H1 (cell line): ENCODE results near the gene C2orf42. TPM values are rescaled to one million over a fixed set of nuclear protein-coding genes. Genes with fewer than 3 reads are reported as not detected.

Experiments used
- CTCF ChIA-PET: fragments of 300-600 bp; sonication (Branson Sonifier 250); formaldehyde crosslinking; loops from one replicate; lab custom pipeline; 2021; ENCODE audit not compliant: partially characterized antibody; lab: Charles Lee
- POLR2A ChIA-PET: fragments of 300-600 bp; sonication (Branson Sonifier 250); formaldehyde crosslinking; loops from one replicate; lab custom pipeline; 2021; ENCODE audit warnings: inconsistent platforms; ENCODE audit not compliant: partially characterized antibody; lab: Charles Lee
- DNase-seq, 2 experiments: peaks; one replicate each; pipeline versions ENCODE4 v3.0.0 to v3.0.0-alpha.2; 2010 to 2022; ENCODE audit warnings: low spot score in 2 of 2, low read depth in 1 of 2, mixed read lengths in 1 of 2
- FAIRE-seq: peaks from 2 replicates; lab custom pipeline; 2011; peaks lifted over from hg19 to GRCh38; lab: Jason Lieb, UNC
- H2AFZ ChIP-seq: 2 replicates; pipeline ENCODE4 v1.8.1; 2012; ENCODE audit warnings: low read length, inconsistent platforms
- H2AK5ac ChIP-seq: 2 replicates; pipeline ENCODE4 v1.6.1; 2013; ENCODE audit warnings: low read depth, low read length
- H2BK120ac ChIP-seq: replicated peaks from 2 replicates; pipeline ENCODE3; 2013; ENCODE audit warnings: low read depth, low read length, inconsistent platforms
- H2BK12ac ChIP-seq: 2 replicates; pipeline ENCODE4 v1.6.1; 2013; ENCODE audit warnings: low read depth, low read length
- H2BK15ac ChIP-seq: 2 replicates; pipeline ENCODE4 v1.6.1; 2013; ENCODE audit warnings: low read length
- H2BK20ac ChIP-seq: 2 replicates; pipeline ENCODE4 v1.6.1; 2013; ENCODE audit warnings: low read length
- H2BK5ac ChIP-seq: 2 replicates; pipeline ENCODE4 v1.6.1; 2013; ENCODE audit warnings: low read depth, low read length
- H3K14ac ChIP-seq: 2 replicates; pipeline ENCODE4 v1.6.1; 2013; ENCODE audit warnings: inconsistent platforms; ENCODE audit not compliant: insufficient read length
- H3K18ac ChIP-seq: 2 replicates; pipeline ENCODE4 v1.6.1; 2013; ENCODE audit warnings: low read length; ENCODE audit errors: extremely low read depth
- H3K23ac ChIP-seq: 2 replicates; pipeline ENCODE4 v1.6.1; 2013; ENCODE audit warnings: inconsistent platforms; ENCODE audit not compliant: insufficient read length
- H3K23me2 ChIP-seq: 2 replicates; pipeline ENCODE4 v1.6.1; 2013; ENCODE audit warnings: low read depth, low read length
- H3K27ac ChIP-seq: 2 replicates; pipeline ENCODE4 v1.6.1; 2011; ENCODE audit warnings: low read depth, low read length, inconsistent platforms
- H3K27me3 ChIP-seq, 4 experiments: replicated peaks in 1 of 4; 1 replicate in 1 of 4; 2 replicates in 3 of 4; pipeline versions ENCODE4 v1.6.1 to v1.8.1; 2011 to 2013; ENCODE audit warnings: low read length in 3 of 4, mild to moderate bottlenecking in 3 of 4, inconsistent platforms in 2 of 4, mixed read lengths in 2 of 4, moderate library complexity in 1 of 4; ENCODE audit not compliant: control insufficient read depth in 3 of 4, insufficient read depth in 3 of 4; ENCODE audit errors: extremely low read depth in 1 of 4
- H3K36me3 ChIP-seq, 4 experiments: 2 replicates each; pipeline versions ENCODE4 v1.6.1 to v1.8.1; 2011 to 2013; ENCODE audit warnings: mild to moderate bottlenecking in 4 of 4, low read length in 3 of 4, moderate library complexity in 2 of 4, control low read depth in 1 of 4, inconsistent platforms in 1 of 4; ENCODE audit not compliant: insufficient read depth in 4 of 4, control insufficient read depth in 2 of 4
- H3K4ac ChIP-seq: replicated peaks from 2 replicates; pipeline ENCODE3; 2013; ENCODE audit warnings: low read length, low read depth, mixed read lengths, inconsistent platforms; ENCODE audit not compliant: insufficient read length
- H3K4me1 ChIP-seq, 4 experiments: replicated peaks in 1 of 4; 1 replicate in 1 of 4; 2 replicates in 3 of 4; pipeline versions ENCODE4 v1.6.1 to v1.8.1; 2011 to 2013; ENCODE audit warnings: low read length in 3 of 4, inconsistent platforms in 2 of 4, mixed read lengths in 1 of 4; ENCODE audit not compliant: insufficient read depth in 4 of 4, control insufficient read depth in 3 of 4
- H3K4me2 ChIP-seq, 2 experiments: 2 replicates each; pipeline versions ENCODE4 v1.6.1 to v1.8.1; 2011 to 2013; ENCODE audit warnings: low read depth in 2 of 2, low read length in 2 of 2, control low read depth in 1 of 2, inconsistent platforms in 1 of 2, mild to moderate bottlenecking in 1 of 2; ENCODE audit not compliant: insufficient read depth in 1 of 2
- H3K4me3 ChIP-seq, 4 experiments: fragments of 200-600, 300-600 bp in 1 of 4; sonication (generic), shearing (Covaris generic), sonication (Bioruptor Twin) in 1 of 4; 2 replicates each; pipeline versions ENCODE4 v1.5.1 to v1.8.1; 2011 to 2016; ENCODE audit warnings: low read length in 4 of 4, low read depth in 3 of 4, control low read depth in 2 of 4, inconsistent platforms in 2 of 4, mild to moderate bottlenecking in 2 of 4, mixed read lengths in 1 of 4, moderate library complexity in 1 of 4; ENCODE audit not compliant: insufficient read depth in 2 of 4; ENCODE audit errors: extremely low read depth in 1 of 4
- H3K56ac ChIP-seq: replicated peaks from 2 replicates; pipeline ENCODE3; 2013; ENCODE audit warnings: low read depth, mild to moderate bottlenecking, mixed read lengths, low read length, inconsistent platforms; ENCODE audit not compliant: insufficient read length
- H3K79me1 ChIP-seq: 2 replicates; pipeline ENCODE4 v1.6.1; 2013; ENCODE audit warnings: low read depth, low read length, control low read depth
- H3K79me2 ChIP-seq, 2 experiments: 2 replicates each; pipeline versions ENCODE4 v1.6.1 to v1.8.1; 2012 to 2013; ENCODE audit warnings: low read length in 2 of 2, mild to moderate bottlenecking in 2 of 2, inconsistent platforms in 1 of 2; ENCODE audit not compliant: insufficient read depth in 2 of 2, control insufficient read depth in 1 of 2
- H3K9ac ChIP-seq, 4 experiments: replicated peaks in 1 of 4; 1 replicate in 1 of 4; 2 replicates in 3 of 4; pipeline versions ENCODE4 v1.6.1 to v1.8.1; 2011 to 2013; ENCODE audit warnings: low read depth in 3 of 4, low read length in 3 of 4, control low read depth in 2 of 4, mild to moderate bottlenecking in 2 of 4, moderate library complexity in 2 of 4, inconsistent platforms in 1 of 4; ENCODE audit errors: extremely low read depth in 1 of 4
- H3K9me3 ChIP-seq, 2 experiments: 2 replicates each; pipeline versions ENCODE4 v1.6.1 to v1.8.1; 2012 to 2013; ENCODE audit warnings: mild to moderate bottlenecking in 2 of 2, moderate library complexity in 2 of 2, control low read depth in 1 of 2, inconsistent platforms in 1 of 2, low read depth in 1 of 2, low read length in 1 of 2, mixed read lengths in 1 of 2; ENCODE audit not compliant: insufficient read depth in 2 of 2
- H4K20me1 ChIP-seq, 2 experiments: replicated peaks in 1 of 2; 2 replicates each; pipeline versions ENCODE3 to v1.8.1; 2011 to 2013; ENCODE audit warnings: inconsistent platforms in 2 of 2, low read length in 2 of 2, mild to moderate bottlenecking in 1 of 2; ENCODE audit not compliant: insufficient read depth in 2 of 2, control insufficient read depth in 1 of 2
- H4K5ac ChIP-seq: 2 replicates; pipeline ENCODE4 v1.6.1; 2013; ENCODE audit warnings: low read length, low read depth, mixed read lengths, inconsistent platforms; ENCODE audit not compliant: insufficient read length
- H4K8ac ChIP-seq: 2 replicates; pipeline ENCODE4 v1.8.0; 2013; ENCODE audit warnings: mild to moderate bottlenecking, moderate library complexity, low read length, inconsistent platforms; ENCODE audit not compliant: insufficient read depth; ENCODE audit errors: extremely low read depth
- H4K91ac ChIP-seq: replicated peaks from 2 replicates; pipeline ENCODE3; 2013; ENCODE audit warnings: low read length, mixed read lengths, inconsistent platforms; ENCODE audit not compliant: insufficient read length
- KDM5A ChIP-seq: fragments of 200-600 bp; IDR thresholded peaks from 2 replicates; pipeline ENCODE4 v1.7.1; 2012; ENCODE audit warnings: mild to moderate bottlenecking, low read length, inconsistent platforms, mixed read lengths
- RAD21 ChIP-seq, 2 experiments: IDR thresholded peaks in 1 of 2; conservative IDR thresholded peaks in 1 of 2; 2 replicates each; pipeline ENCODE4 v1.6.1; 2011; ENCODE audit warnings: low read depth in 2 of 2, low read length in 2 of 2, improper control_type of control experiment in 1 of 2, inconsistent platforms in 1 of 2, mild to moderate bottlenecking in 1 of 2, moderate library complexity in 1 of 2
- SIX5 ChIP-seq: IDR thresholded peaks from 2 replicates; pipeline ENCODE4 v1.6.1; 2011; ENCODE audit warnings: mild to moderate bottlenecking, low read depth, low read length
- SRF ChIP-seq: IDR thresholded peaks from 2 replicates; pipeline ENCODE4 v1.6.1; 2011; ENCODE audit warnings: mild to moderate bottlenecking, low read depth, low read length, moderate library complexity
- WGBS, 2 experiments: shearing (Covaris generic) in 1 of 2; methylation state at CpG; one replicate each; pipeline versions ENCODE4 v1.1.6 to v1.1.7; 2013 to 2015; ENCODE audit warnings: low lambda C conversion rate in 2 of 2, mixed read lengths in 2 of 2, inconsistent platforms in 1 of 2, low coverage in 1 of 2, missing lambda C conversion rate in 1 of 2; ENCODE audit not compliant: insufficient replicate concordance in 2 of 2, insufficient coverage in 1 of 2, insufficient read length in 1 of 2; ENCODE audit errors: extremely low coverage in 1 of 2, missing lambda C conversion rate in 1 of 2; 5-methylcytosine and 5-hydroxymethylcytosine counted together
- polyA plus RNA-seq, 7 experiments: library from polyadenylated mRNA; depleted of rRNA in 3 of 7; stranded (reverse) in 5 of 7; unstranded in 2 of 7; fragments of >200 nt in 5 of 7; fragments of 200-250 nt in 2 of 7; gene quantifications; 1 replicate in 5 of 7; 2 replicates in 1 of 7; 4 replicates in 1 of 7; pipeline versions ENCODE4 v1.2.1 to v1.2.3, GENCODE V29; 2011 to 2013; ENCODE audit warnings: missing spikeins in 2 of 7, mixed read lengths in 2 of 7
- total RNA-seq: library from RNA; stranded (reverse); fragmentation: NEBNext Ultra II Directional; extraction: Animal tissue kit (Norgen Biotek cat#: 25700); gene quantifications from 2 replicates; pipeline ENCODE4 v1.2.1, GENCODE V29; 2021

C2orf42 gene
- total and polyA plus RNA-seq, 2 of the 8 experiments (the other 6 are each of a cell fraction or from before 2014, with no cell fraction given), result 3.9 to 10.7 TPM

- Histone ChIP-seq H3K4me1 (no peaks in the 10 kb centered on the region; a peak in 1 of 7 replicates), H3K27ac (no peak overlapping the region; the same call in 1 of the 2 replicates), H2AFZ (peak overlapping the region; percentile 32; the same call in 1 of the 2 replicates), H4K91ac (no peak overlapping the region), H2BK12ac (no peak overlapping the region), H3K4me3 (no peak overlapping the region), H2BK120ac (no peak overlapping the region), H3K23me2 (no peaks in the 10 kb centered on the region), H3K9me3 (no peaks in the 10 kb centered on the region), H3K14ac (no peak overlapping the region), H3K79me1 (no peaks in the 10 kb centered on the region), H2AK5ac (no peak overlapping the region), H3K56ac (no peak overlapping the region), H2BK15ac (no peak overlapping the region), H3K4me2 (no peak overlapping the region), H3K4ac (no peak overlapping the region)
- 75% methylated on average over 4 of the region's 4 CpGs; no CpG with 5 or more reads in 1 of the 2 experiments for WGBS, 2 experiments
- POLR2A ChIA-PET, result interaction anchor here (0.7 to 2.4 kb wide), 6 partner anchors 8 to 114 kb away, joined by 3 to 9 read pairs (median 4); partner anchors contain the start of genes C2orf42 and SNRPG
- FAIRE-seq, result no peak
- CTCF ChIA-PET, result interaction anchor here (0.6 kb wide), 1 partner anchor 162 kb away, joined by 6 read pairs; no protein-coding TSS in a partner anchor
- DNase-seq, result no peak
- no peak for TF ChIP-seq SIX5
- TF ChIP-seq KDM5A, result no peak
- TF ChIP-seq RAD21 (IDR thresholded peaks at IDR 0.05 in 1 of 2, conservative IDR thresholded peaks at IDR 0.05 in 1 of 2; ENCODE audit: low read depth in 2 of 2, low read length in 2 of 2), result 0 out of 4 replicates have a peak, but pooled peaks of 1 of the 2 experiments have one; percentile 1
- TF ChIP-seq SRF, result no peak
- TF ChIP-seq, all 59 proteins: peak for 1
- Histone ChIP-seq H2BK20ac (no peak overlapping the region), H4K5ac (no peak overlapping the region), H3K79me2 (no peaks in the 10 kb centered on the region), H4K20me1 (peaks cover 0 to 1% of the 10 kb centered on the region in 2 experiments), H3K23ac (no peak overlapping the region), H3K9ac (no peak overlapping the region), H4K8ac (no peak overlapping the region), H3K18ac (no peak overlapping the region), H3K27me3 (no peaks in the 10 kb centered on the region), H3K36me3 (no peaks in the 10 kb centered on the region), H2BK5ac (no peak overlapping the region)
Measured at GRCh38 chr2:70199320-70199864, 8.6 kb upstream of the C2orf42 start.
